ENCODE results near the gene HUS1.
"Not testable (repeated sequence)": the region's sequence is repeated elsewhere in the genome, so short reads cannot be mapped to it uniquely, and the experiment has no call there.

HUS1 gene

DNA sequence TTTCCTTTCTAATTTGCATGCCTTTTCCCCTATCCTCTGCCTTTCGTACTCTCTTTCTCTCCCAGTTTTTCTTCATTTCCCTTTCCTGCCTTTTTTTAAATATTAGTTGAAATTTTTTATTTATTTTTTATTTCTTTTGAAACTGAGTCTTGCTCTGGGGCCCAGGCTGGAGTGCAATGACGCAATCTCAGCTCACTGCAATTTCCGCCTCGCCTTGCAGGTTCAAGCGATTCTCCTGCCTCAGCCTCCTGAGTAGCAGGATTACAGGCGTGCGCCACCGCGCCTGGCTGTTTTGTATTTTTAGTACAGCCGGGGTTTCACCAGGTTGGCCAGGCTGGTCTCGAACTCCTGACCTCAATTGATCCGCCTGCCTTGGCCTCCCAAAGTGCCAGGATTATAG is 20.0 kb upstream of the HUS1 start:
- Histone ChIP-seq H3K27me3 (ENCODE audit: control insufficient read depth, insufficient read depth, low read length) (no peaks in the 10 kb centered on the region), H3K9ac (ENCODE audit: low read length) (no peak overlapping the region), H3K4me1 (ENCODE audit: control insufficient read depth, insufficient read depth, low read length) (peaks cover 4% of the 10 kb centered on the region), H3K9me3 (ENCODE audit: control insufficient read depth, low read length) (no peaks in the 10 kb centered on the region), H3K36me3 (ENCODE audit: control insufficient read depth, insufficient read depth, low read length) (no peaks in the 10 kb centered on the region), H3K4me3 (ENCODE audit: low read length) (no peak overlapping the region)

GRCh38 chr7:47992446-47992845 is 13.0 kb upstream of the HUS1 start:
- H3K27me3 ChIP-seq (ENCODE audit: control insufficient read depth, insufficient read depth, low read length) = no peaks in the 10 kb centered on the region
- H3K4me3 ChIP-seq (ENCODE audit: low read length) = no peak overlapping the region
- H3K9ac ChIP-seq (ENCODE audit: low read length) = peak overlapping the region; percentile 25
- H3K9me3 ChIP-seq (ENCODE audit: control insufficient read depth, low read length) = no peaks in the 10 kb centered on the region
- H3K36me3 ChIP-seq (ENCODE audit: control insufficient read depth, insufficient read depth, low read length) = no peaks in the 10 kb centered on the region
- peaks cover 9% of the 10 kb centered on the region for H3K4me1 ChIP-seq (ENCODE audit: control insufficient read depth, insufficient read depth, low read length)

GRCh38 chr7:47991741-47992311 is 12.4 kb upstream of the HUS1 start:
- no peaks in the 10 kb centered on the region for H3K36me3 ChIP-seq (ENCODE audit: control insufficient read depth, insufficient read depth, low read length)
- no peaks in the 10 kb centered on the region for H3K9me3 ChIP-seq (ENCODE audit: control insufficient read depth, low read length)
- H3K9ac ChIP-seq (ENCODE audit: low read length) = peak overlapping the region; percentile 25
- peak overlapping the region; percentile 32 for H3K4me3 ChIP-seq (ENCODE audit: low read length)
- H3K4me1 ChIP-seq (ENCODE audit: control insufficient read depth, insufficient read depth, low read length) = peaks cover 9% of the 10 kb centered on the region
- H3K27me3 ChIP-seq (ENCODE audit: control insufficient read depth, insufficient read depth, low read length) = no peaks in the 10 kb centered on the region

GRCh38 chr7:47991270-47991669 is 11.9 kb upstream of the HUS1 start:
- Histone ChIP-seq H3K4me3 (ENCODE audit: low read length) (no peak overlapping the region), H3K9ac (ENCODE audit: low read length) (peak overlapping the region; percentile 25), H3K27me3 (ENCODE audit: control insufficient read depth, insufficient read depth, low read length) (no peaks in the 10 kb centered on the region), H3K4me1 (ENCODE audit: control insufficient read depth, insufficient read depth, low read length) (peaks cover 9% of the 10 kb centered on the region), H3K9me3 (ENCODE audit: control insufficient read depth, low read length) (no peaks in the 10 kb centered on the region), H3K36me3 (ENCODE audit: control insufficient read depth, insufficient read depth, low read length) (no peaks in the 10 kb centered on the region)

GRCh38 chr7:47990592-47990991 is 11.2 kb upstream of the HUS1 start:
- Histone ChIP-seq H3K9ac (ENCODE audit: low read length) (no peak overlapping the region), H3K9me3 (ENCODE audit: control insufficient read depth, low read length) (no peaks in the 10 kb centered on the region), H3K4me3 (ENCODE audit: low read length) (no peak overlapping the region), H3K36me3 (ENCODE audit: control insufficient read depth, insufficient read depth, low read length) (no peaks in the 10 kb centered on the region), H3K4me1 (ENCODE audit: control insufficient read depth, insufficient read depth, low read length) (peaks cover 9% of the 10 kb centered on the region), H3K27me3 (ENCODE audit: control insufficient read depth, insufficient read depth, low read length) (no peaks in the 10 kb centered on the region)

GRCh38 chr7:47989607-47990400 is 10.4 kb upstream of the HUS1 start:
- H3K4me1 ChIP-seq (ENCODE audit: control insufficient read depth, insufficient read depth, low read length) = not testable (repeated sequence)

DNA sequence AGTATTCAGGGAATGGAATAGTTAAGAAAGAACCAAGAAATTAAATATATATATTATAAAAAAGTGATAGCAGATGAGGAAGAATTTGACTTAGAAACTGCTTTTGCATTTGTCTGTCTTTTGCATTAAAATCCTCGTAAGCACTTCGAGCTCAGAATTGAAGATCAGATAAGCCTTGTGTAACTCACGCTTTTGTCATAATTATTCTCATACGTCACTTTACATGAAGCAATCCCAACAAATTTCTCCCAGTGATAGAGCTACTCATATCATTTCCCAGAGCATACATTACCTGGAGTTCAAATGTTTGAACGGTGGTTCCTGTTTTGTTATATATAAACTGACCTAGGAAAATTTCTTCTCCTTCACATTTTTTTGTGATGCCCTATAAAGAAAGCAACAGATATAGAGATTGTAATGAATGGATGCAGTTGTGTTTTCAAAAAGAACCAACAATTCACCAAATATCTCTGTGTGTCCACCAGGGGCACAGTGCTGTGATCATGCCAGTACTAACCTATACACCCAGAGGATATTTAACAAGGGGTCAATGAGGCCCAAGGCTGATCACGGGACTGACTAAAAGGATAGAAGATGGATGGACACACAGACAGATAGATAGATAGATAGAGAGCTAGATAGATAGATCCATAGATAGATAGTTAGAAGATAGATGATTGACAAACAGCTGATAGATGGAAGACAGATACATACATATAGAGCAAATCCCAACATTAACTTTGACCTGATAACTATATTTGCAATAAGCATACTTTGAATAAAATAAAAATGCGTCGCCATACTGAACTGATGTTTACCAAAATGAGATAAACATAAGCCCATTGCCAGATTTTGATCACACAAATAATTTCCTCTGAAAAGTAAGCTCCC is 9.3 kb upstream of the HUS1 start:
- Histone ChIP-seq H3K9ac (ENCODE audit: low read length) (no peak overlapping the region), H3K36me3 (ENCODE audit: control insufficient read depth, insufficient read depth, low read length) (no peaks in the 10 kb centered on the region)

More at GRCh38 chr7:47989607-47990400, 10.4 kb upstream of the HUS1 start:
- H3K27me3 ChIP-seq (ENCODE audit: control insufficient read depth, insufficient read depth, low read length); H3K36me3 ChIP-seq (ENCODE audit: control insufficient read depth, insufficient read depth, low read length); H3K4me3 ChIP-seq (ENCODE audit: low read length); H3K9ac ChIP-seq (ENCODE audit: low read length); H3K9me3 ChIP-seq (ENCODE audit: control insufficient read depth, low read length): not testable (repeated sequence)

GRCh38 chr7:47982610-47983009 is 3.2 kb upstream of the HUS1 start:
- no peaks in the 10 kb centered on the region for H3K27me3 ChIP-seq (ENCODE audit: control insufficient read depth, insufficient read depth, low read length)
- H3K9me3 ChIP-seq (ENCODE audit: control insufficient read depth, low read length) = no peaks in the 10 kb centered on the region
- peaks cover 10% of the 10 kb centered on the region for H3K4me1 ChIP-seq (ENCODE audit: control insufficient read depth, insufficient read depth, low read length)
- H3K4me3 ChIP-seq (ENCODE audit: low read length) = no peak overlapping the region
- no peak overlapping the region for H3K9ac ChIP-seq (ENCODE audit: low read length)
- H3K36me3 ChIP-seq (ENCODE audit: control insufficient read depth, insufficient read depth, low read length) = no peaks in the 10 kb centered on the region

More for the DNA sequence above, 9.3 kb upstream of the HUS1 start:
- Histone ChIP-seq H3K27me3 (ENCODE audit: control insufficient read depth, insufficient read depth, low read length) (no peaks in the 10 kb centered on the region), H3K4me3 (ENCODE audit: low read length) (no peak overlapping the region), H3K4me1 (ENCODE audit: control insufficient read depth, insufficient read depth, low read length) (peaks cover 9% of the 10 kb centered on the region), H3K9me3 (ENCODE audit: control insufficient read depth, low read length) (no peaks in the 10 kb centered on the region)

DNA sequence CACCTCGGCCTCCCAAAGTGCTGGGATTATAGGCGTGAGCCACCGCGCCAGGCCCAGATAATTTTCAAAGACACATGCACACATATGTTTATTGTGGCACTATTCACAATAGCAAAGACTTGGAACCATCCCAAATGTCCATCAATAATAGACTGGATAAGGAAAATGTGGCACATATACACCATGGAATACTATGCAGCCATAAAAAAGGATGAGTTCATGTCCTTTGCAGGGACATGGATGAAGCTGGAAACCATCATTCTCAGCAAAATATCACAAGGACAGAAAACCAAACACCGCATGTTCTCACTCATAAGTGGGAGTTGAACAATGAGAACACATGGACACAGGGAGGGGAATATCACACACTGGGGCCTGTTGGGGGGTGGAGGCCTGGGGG is 1.2 kb upstream of the HUS1 start:
- H3K4me3 ChIP-seq (ENCODE audit: low read length); H3K9me3 ChIP-seq (ENCODE audit: control insufficient read depth, low read length); H3K4me1 ChIP-seq (ENCODE audit: control insufficient read depth, insufficient read depth, low read length); H3K9ac ChIP-seq (ENCODE audit: low read length); H3K27me3 ChIP-seq (ENCODE audit: control insufficient read depth, insufficient read depth, low read length); H3K36me3 ChIP-seq (ENCODE audit: control insufficient read depth, insufficient read depth, low read length): not testable (repeated sequence)

- Histone ChIP-seq H3K4me1 (ENCODE audit: control insufficient read depth, insufficient read depth, low read length) (peaks cover 10% of the 10 kb centered on the region), H3K9me3 (ENCODE audit: control insufficient read depth, low read length) (no peaks in the 10 kb centered on the region), H3K36me3 (ENCODE audit: control insufficient read depth, insufficient read depth, low read length) (no peaks in the 10 kb centered on the region), H3K27me3 (ENCODE audit: control insufficient read depth, insufficient read depth, low read length) (no peaks in the 10 kb centered on the region), H3K9ac (ENCODE audit: low read length) (peak overlapping the region; percentile 70), H3K4me3 (ENCODE audit: low read length) (peak overlapping the region; percentile 49)
Measured at GRCh38 chr7:47979832-47980181, 392 bp upstream of the HUS1 start.

DNA sequence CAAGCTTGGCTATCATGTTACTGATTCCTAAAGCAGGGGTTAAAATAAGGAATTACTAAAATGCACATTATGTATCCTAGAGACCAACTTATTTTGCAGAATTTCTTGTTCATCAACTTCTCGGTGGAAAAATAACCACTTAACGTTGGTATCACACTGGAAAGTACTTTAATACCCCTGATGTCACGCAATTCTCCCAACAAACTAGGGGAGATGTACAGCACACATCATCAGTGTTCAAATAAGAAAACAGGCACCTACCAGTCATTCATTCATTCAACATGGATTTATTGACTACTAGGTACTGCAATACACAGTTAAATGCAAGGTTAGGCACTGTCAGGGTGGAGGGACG is 648 bp downstream of the HUS1 start:
- Histone ChIP-seq H3K4me1 (ENCODE audit: control insufficient read depth, insufficient read depth, low read length) (peaks cover 10% of the 10 kb centered on the region), H3K9ac (ENCODE audit: low read length) (peak overlapping the region; percentile 70), H3K9me3 (ENCODE audit: control insufficient read depth, low read length) (no peaks in the 10 kb centered on the region), H3K27me3 (ENCODE audit: control insufficient read depth, insufficient read depth, low read length) (no peaks in the 10 kb centered on the region), H3K4me3 (ENCODE audit: low read length) (peak overlapping the region; percentile 48), H3K36me3 (ENCODE audit: control insufficient read depth, insufficient read depth, low read length) (peaks cover 10% of the 10 kb centered on the region)

- Histone ChIP-seq H3K36me3 (ENCODE audit: control insufficient read depth, insufficient read depth, low read length) (peaks cover 16% of the 10 kb centered on the region), H3K9ac (ENCODE audit: low read length) (no peak overlapping the region), H3K4me3 (ENCODE audit: low read length) (no peak overlapping the region), H3K9me3 (ENCODE audit: control insufficient read depth, low read length) (no peaks in the 10 kb centered on the region), H3K27me3 (ENCODE audit: control insufficient read depth, insufficient read depth, low read length) (no peaks in the 10 kb centered on the region), H3K4me1 (ENCODE audit: control insufficient read depth, insufficient read depth, low read length) (peaks cover 8% of the 10 kb centered on the region)
Measured at GRCh38 chr7:47973739-47974138, 5.7 kb downstream of the HUS1 start.
